Measurements from ENCODE around the gene GRHL3. TPM values are rescaled to one million over a fixed set of nuclear protein-coding genes. Genes with fewer than 3 reads are reported as not detected.

GRHL3 gene
- total RNA-seq, 1 donor from 2014 or later: not detected

- H3K36me3 ChIP-seq: peaks cover 12% of the 10 kb centered on the region
- intact Hi-C loops (cut with micrococcal nuclease): loop anchor here (10.0 kb wide), 1 partner anchor 105 kb away; the partner anchor contains the start of gene RCAN3
- no peaks in the 10 kb centered on the region for H3K27me3 ChIP-seq (ENCODE audit: low read depth)
- H3K4me3 ChIP-seq: no peak overlapping the region
- TF ChIP-seq, protein P1, sequence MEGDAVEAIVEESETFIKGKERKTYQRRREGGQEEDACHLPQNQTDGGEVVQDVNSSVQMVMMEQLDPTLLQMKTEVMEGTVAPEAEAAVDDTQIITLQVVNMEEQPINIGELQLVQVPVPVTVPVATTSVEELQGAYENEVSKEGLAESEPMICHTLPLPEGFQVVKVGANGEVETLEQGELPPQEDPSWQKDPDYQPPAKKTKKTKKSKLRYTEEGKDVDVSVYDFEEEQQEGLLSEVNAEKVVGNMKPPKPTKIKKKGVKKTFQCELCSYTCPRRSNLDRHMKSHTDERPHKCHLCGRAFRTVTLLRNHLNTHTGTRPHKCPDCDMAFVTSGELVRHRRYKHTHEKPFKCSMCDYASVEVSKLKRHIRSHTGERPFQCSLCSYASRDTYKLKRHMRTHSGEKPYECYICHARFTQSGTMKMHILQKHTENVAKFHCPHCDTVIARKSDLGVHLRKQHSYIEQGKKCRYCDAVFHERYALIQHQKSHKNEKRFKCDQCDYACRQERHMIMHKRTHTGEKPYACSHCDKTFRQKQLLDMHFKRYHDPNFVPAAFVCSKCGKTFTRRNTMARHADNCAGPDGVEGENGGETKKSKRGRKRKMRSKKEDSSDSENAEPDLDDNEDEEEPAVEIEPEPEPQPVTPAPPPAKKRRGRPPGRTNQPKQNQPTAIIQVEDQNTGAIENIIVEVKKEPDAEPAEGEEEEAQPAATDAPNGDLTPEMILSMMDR (IDR thresholded peaks at IDR 0.05; ENCODE audit: borderline replicate concordance): no peak
- H3K4me1 ChIP-seq: no peaks in the 10 kb centered on the region
- no peak for DNase-seq
- H3K27ac ChIP-seq (replicated peaks): no peak overlapping the region
- no peaks in the 10 kb centered on the region for H3K9me3 ChIP-seq (replicated peaks)
Measured at GRCh38 chr1:24400065-24400464, 80.9 kb downstream of the GRHL3 start.

DNA sequence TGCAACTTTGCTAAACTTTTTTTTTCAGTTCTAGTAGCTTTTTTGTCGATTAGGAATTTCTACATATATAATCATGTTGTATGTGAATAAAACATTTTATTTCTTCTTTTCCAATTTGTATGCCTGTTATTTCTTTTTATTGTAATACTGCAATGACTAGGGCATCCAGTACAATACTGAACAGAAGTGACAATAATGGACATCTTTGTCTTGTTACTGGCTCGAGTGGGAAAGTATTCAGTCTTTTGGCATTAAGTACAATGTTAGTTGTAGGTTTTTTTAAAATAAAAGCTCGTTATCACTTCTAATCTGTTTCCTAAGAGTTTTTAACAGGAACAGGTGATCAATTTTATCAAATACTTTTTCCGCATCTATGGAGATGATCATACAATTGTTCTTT, 84.6 kb downstream of the GRHL3 start:
- H3K9me3 ChIP-seq (replicated peaks): peaks cover 4% of the 10 kb centered on the region
- no peaks in the 10 kb centered on the region for H3K27me3 ChIP-seq (ENCODE audit: low read depth)
- intact Hi-C loops (cut with micrococcal nuclease): loop anchor here (10.0 kb wide), 1 partner anchor 101 kb away; the partner anchor contains the start of gene RCAN3
- TF ChIP-seq, protein P1 (IDR thresholded peaks at IDR 0.05; ENCODE audit: borderline replicate concordance): no peak
- no peak for DNase-seq
- H3K4me1 ChIP-seq: no peaks in the 10 kb centered on the region
- peaks cover 12% of the 10 kb centered on the region for H3K36me3 ChIP-seq
- no peak overlapping the region for H3K4me3 ChIP-seq
- no peak overlapping the region for H3K27ac ChIP-seq (replicated peaks)

Other genes starting within 250 kb of the GRHL3 start
- gene MYOM3, start 207.2 kb upstream of the GRHL3 start, total RNA-seq: 440 TPM
- 0.14 TPM for gene IL22RA1, start 176.2 kb upstream of the GRHL3 start, total RNA-seq
- gene IFNLR1, start 132.1 kb upstream of the GRHL3 start, total RNA-seq: 2.0 TPM
- 4.9 TPM for gene STPG1, start 94.4 kb downstream of the GRHL3 start, total RNA-seq
- 30.1 TPM for gene NIPAL3, start 96.4 kb downstream of the GRHL3 start, total RNA-seq
- gene RCAN3, start 183.5 kb downstream of the GRHL3 start, total RNA-seq: 4.9 TPM
- gene NCMAP, start 236.7 kb downstream of the GRHL3 start, total RNA-seq: 0.11 TPM

Measured in left ventricle myocardium inferior (tissue), 1 donor.